Measurements from ENCODE around the gene PSMG4.

GRCh38 chr6:3303795-3304411 is 45.2 kb downstream of the PSMG4 start:
- no peak for TF ChIP-seq YY1 (IDR thresholded peaks at IDR 0.05; ENCODE audit: extremely low read depth, insufficient replicate concordance, low read depth, low read length)
- TF ChIP-seq, protein P1, sequence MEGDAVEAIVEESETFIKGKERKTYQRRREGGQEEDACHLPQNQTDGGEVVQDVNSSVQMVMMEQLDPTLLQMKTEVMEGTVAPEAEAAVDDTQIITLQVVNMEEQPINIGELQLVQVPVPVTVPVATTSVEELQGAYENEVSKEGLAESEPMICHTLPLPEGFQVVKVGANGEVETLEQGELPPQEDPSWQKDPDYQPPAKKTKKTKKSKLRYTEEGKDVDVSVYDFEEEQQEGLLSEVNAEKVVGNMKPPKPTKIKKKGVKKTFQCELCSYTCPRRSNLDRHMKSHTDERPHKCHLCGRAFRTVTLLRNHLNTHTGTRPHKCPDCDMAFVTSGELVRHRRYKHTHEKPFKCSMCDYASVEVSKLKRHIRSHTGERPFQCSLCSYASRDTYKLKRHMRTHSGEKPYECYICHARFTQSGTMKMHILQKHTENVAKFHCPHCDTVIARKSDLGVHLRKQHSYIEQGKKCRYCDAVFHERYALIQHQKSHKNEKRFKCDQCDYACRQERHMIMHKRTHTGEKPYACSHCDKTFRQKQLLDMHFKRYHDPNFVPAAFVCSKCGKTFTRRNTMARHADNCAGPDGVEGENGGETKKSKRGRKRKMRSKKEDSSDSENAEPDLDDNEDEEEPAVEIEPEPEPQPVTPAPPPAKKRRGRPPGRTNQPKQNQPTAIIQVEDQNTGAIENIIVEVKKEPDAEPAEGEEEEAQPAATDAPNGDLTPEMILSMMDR (IDR thresholded peaks at IDR 0.05 in 2 of 3, conservative IDR thresholded peaks at IDR 0.05 in 1 of 3; ENCODE audit: borderline replicate concordance in 1 of 3, insufficient read depth in 1 of 3, low read depth in 2 of 3, low read length in 2 of 3): no peak
- TF ChIP-seq SIN3A (IDR thresholded peaks at IDR 0.05; ENCODE audit: low read depth): no peak
- TF ChIP-seq REST (IDR thresholded peaks at IDR 0.05; ENCODE audit: low read depth): no peak
- no peak for TF ChIP-seq POLR2A (IDR thresholded peaks at IDR 0.05; ENCODE audit: borderline replicate concordance, extremely low read depth, insufficient read depth, insufficient read length)
- TF ChIP-seq EZH2 (IDR thresholded peaks at IDR 0.05): no peak
- TF ChIP-seq EZH2phosphoT487 (IDR thresholded peaks at IDR 0.05; ENCODE audit: borderline replicate concordance): no peak
- TF ChIP-seq TCF7L2 (IDR thresholded peaks at IDR 0.05; ENCODE audit: borderline replicate concordance, extremely low read depth, insufficient read depth, insufficient read length): no peak
- TF ChIP-seq, protein P2, sequence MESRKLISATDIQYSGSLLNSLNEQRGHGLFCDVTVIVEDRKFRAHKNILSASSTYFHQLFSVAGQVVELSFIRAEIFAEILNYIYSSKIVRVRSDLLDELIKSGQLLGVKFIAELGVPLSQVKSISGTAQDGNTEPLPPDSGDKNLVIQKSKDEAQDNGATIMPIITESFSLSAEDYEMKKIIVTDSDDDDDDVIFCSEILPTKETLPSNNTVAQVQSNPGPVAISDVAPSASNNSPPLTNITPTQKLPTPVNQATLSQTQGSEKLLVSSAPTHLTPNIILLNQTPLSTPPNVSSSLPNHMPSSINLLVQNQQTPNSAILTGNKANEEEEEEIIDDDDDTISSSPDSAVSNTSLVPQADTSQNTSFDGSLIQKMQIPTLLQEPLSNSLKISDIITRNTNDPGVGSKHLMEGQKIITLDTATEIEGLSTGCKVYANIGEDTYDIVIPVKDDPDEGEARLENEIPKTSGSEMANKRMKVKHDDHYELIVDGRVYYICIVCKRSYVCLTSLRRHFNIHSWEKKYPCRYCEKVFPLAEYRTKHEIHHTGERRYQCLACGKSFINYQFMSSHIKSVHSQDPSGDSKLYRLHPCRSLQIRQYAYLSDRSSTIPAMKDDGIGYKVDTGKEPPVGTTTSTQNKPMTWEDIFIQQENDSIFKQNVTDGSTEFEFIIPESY (IDR thresholded peaks at IDR 0.05; ENCODE audit: extremely low read depth, insufficient replicate concordance, low read length): no peak
- no peak for TF ChIP-seq CEBPB (IDR thresholded peaks at IDR 0.05; ENCODE audit: low read depth)
